B cell (primary cell): ENCODE data around the gene NR4A1.

Experiments used
- EZH2 ChIP-seq: IDR thresholded peaks from 2 replicates; pipeline ENCODE4 v1.6.1; 2012; ENCODE audit warnings: borderline replicate concordance, low read depth, mild to moderate bottlenecking, moderate library complexity, low read length; ENCODE audit not compliant: insufficient read depth, poor library complexity, severe bottlenecking
- TF ChIP-seq, protein P1 (sequence below): fragments of 200-600 bp; IDR thresholded peaks from one replicate; pipeline ENCODE4 v1.8.0; 2022; ENCODE audit warnings: antibody characterized with exemption, mild to moderate bottlenecking

DNA sequence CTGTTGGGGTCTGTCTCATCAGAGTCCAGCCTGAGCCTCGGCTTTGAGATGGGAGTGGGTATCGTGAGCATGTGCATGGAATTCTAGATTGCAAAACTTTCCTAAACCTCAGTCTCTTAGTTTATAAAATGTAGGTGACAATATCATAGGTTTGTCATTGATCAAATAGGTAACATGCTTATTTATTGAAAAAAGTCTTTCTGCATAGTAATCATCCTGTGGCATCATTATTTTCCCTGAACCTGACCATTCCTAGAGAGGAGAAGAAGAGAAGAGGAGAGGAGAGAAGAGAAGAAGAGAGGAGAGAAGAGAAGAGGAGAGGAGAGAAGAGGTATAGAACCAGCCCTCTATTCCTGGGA, 32.4 kb downstream of the NR4A1 start:
- TF ChIP-seq, protein P1, sequence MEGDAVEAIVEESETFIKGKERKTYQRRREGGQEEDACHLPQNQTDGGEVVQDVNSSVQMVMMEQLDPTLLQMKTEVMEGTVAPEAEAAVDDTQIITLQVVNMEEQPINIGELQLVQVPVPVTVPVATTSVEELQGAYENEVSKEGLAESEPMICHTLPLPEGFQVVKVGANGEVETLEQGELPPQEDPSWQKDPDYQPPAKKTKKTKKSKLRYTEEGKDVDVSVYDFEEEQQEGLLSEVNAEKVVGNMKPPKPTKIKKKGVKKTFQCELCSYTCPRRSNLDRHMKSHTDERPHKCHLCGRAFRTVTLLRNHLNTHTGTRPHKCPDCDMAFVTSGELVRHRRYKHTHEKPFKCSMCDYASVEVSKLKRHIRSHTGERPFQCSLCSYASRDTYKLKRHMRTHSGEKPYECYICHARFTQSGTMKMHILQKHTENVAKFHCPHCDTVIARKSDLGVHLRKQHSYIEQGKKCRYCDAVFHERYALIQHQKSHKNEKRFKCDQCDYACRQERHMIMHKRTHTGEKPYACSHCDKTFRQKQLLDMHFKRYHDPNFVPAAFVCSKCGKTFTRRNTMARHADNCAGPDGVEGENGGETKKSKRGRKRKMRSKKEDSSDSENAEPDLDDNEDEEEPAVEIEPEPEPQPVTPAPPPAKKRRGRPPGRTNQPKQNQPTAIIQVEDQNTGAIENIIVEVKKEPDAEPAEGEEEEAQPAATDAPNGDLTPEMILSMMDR = peak; percentile 50
- no peak for TF ChIP-seq EZH2
